ENCODE data around the gene SPAG9. TPM values are rescaled to one million over a fixed set of nuclear protein-coding genes. Genes with fewer than 3 reads are reported as not detected.

The SPAG9 gene
- total and polyA plus RNA-seq, 2 experiments from 2014 or later = 12.1 to 66.2 TPM

DNA sequence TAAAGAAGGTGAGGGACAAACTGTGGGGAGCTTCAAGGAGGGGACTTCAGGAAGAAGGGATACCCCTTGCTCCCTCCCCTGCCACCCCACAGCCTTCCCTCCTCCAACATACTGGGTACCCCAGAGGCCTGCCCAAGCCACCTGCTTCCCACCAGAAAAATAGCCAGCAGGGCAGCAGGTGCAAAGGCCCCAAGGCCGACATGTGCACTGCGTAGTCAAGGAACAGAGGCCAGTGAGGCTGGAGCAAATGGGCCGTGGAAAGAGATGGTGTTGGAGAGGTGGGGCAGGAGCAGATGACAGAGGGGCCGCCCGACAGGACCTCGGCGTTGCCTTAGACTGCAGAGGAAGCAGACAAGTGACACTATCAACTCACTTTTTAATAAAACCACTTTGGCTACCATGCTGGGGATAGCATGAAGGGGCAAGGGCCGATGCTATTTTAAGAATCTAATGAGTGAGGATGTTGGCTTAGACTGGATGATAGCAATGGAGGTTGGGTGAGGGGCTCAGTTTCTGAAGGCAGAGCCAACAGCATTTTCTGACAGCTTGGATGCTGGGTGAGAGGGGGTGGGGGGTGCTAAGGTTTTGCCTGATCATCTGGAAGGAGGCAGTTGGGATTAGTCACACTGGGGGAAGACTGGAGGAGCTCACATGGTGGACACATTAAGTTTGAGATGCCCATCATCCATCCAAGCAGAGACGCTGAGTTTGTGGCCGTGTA lies 181.7 kb downstream of the SPAG9 start:
- Histone ChIP-seq H3K36me3 (no peaks in the 10 kb centered on the region), H3K9me3 (ENCODE audit: low read depth) (no peaks in the 10 kb centered on the region), H3K4me1 (ENCODE audit: low read depth) (peaks cover 49% of the 10 kb centered on the region), H3K27me3 (no peaks in the 10 kb centered on the region), H3K27ac (no peak overlapping the region), H3K4me3 (no peak overlapping the region)
- TF ChIP-seq, protein P1, sequence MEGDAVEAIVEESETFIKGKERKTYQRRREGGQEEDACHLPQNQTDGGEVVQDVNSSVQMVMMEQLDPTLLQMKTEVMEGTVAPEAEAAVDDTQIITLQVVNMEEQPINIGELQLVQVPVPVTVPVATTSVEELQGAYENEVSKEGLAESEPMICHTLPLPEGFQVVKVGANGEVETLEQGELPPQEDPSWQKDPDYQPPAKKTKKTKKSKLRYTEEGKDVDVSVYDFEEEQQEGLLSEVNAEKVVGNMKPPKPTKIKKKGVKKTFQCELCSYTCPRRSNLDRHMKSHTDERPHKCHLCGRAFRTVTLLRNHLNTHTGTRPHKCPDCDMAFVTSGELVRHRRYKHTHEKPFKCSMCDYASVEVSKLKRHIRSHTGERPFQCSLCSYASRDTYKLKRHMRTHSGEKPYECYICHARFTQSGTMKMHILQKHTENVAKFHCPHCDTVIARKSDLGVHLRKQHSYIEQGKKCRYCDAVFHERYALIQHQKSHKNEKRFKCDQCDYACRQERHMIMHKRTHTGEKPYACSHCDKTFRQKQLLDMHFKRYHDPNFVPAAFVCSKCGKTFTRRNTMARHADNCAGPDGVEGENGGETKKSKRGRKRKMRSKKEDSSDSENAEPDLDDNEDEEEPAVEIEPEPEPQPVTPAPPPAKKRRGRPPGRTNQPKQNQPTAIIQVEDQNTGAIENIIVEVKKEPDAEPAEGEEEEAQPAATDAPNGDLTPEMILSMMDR (IDR thresholded peaks at IDR 0.05; ENCODE audit: low read depth, low read length) = no peak
- DNase-seq (ENCODE audit: low read depth in 1 of 2, low spot score in 1 of 2) = no peak

DNA sequence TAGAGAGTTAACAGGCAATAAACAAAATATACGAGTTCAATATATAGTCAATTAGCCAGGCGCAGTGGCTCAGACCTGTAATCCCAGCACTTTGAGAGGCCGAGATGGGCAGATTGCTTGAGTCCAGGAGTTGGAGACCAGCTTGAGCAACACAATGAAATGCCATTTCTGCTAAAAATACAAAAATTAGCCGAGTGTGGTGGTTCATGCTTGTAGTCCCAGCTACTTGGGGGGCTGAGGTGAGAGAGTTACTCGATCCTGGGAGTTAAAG lies 184.7 kb downstream of the SPAG9 start:
- Histone ChIP-seq H3K27ac (no peak overlapping the region), H3K4me1 (ENCODE audit: low read depth) (peaks cover 37% of the 10 kb centered on the region), H3K9me3 (ENCODE audit: low read depth) (no peaks in the 10 kb centered on the region), H3K27me3 (no peaks in the 10 kb centered on the region), H3K36me3 (no peaks in the 10 kb centered on the region), H3K4me3 (no peak overlapping the region)
- no peak for DNase-seq (ENCODE audit: low read depth in 1 of 2, low spot score in 1 of 2)
- TF ChIP-seq, protein P1 (IDR thresholded peaks at IDR 0.05; ENCODE audit: low read depth, low read length) = no peak

DNA sequence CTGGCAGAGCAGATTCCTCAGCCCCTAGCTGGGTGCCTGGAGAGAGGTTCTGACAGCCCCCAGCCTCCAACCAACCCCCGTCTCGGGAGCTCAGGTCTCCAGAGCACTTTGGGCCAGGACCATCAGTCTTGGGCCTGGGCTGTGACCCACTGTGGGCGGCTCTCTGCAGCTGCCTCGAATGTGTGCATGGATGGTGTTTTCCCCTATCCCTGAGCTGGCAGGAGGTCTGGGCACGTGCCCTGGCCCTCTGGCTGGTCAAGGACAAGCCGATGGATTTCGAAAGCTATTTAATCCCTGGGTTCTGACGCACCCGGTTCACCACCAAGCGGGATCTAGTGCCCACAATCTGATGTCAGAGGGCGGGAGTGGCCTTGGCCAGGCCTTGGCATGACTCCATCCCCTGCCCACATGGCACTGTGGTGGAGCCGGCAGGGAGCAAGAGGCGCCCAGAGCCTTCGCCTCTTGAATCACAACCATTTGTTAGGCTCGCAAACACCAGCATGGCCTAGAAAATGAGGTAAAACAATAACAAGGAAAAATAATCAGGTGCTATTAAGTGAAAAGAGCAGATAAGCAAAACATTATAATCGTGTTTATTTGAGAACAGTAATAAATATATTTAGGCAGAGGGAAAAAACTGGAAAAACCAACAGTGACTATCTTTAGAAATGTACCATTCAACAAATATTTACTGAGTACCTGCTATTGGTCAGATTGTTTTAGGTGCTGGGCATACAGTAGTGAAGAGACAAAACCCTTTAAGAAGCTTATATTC lies 185.3 kb downstream of the SPAG9 start:
- DNase-seq (ENCODE audit: low read depth in 1 of 2, low spot score in 1 of 2) = no peak
- no peak overlapping the region for H3K4me3 ChIP-seq
- H3K36me3 ChIP-seq = no peaks in the 10 kb centered on the region
- H3K27ac ChIP-seq = peak overlapping the region; percentile 62
- H3K4me1 ChIP-seq (ENCODE audit: low read depth) = peaks cover 42% of the 10 kb centered on the region
- no peaks in the 10 kb centered on the region for H3K27me3 ChIP-seq
- no peaks in the 10 kb centered on the region for H3K9me3 ChIP-seq (ENCODE audit: low read depth)
- TF ChIP-seq, protein P1 (IDR thresholded peaks at IDR 0.05; ENCODE audit: low read depth, low read length) = no peak

DNA sequence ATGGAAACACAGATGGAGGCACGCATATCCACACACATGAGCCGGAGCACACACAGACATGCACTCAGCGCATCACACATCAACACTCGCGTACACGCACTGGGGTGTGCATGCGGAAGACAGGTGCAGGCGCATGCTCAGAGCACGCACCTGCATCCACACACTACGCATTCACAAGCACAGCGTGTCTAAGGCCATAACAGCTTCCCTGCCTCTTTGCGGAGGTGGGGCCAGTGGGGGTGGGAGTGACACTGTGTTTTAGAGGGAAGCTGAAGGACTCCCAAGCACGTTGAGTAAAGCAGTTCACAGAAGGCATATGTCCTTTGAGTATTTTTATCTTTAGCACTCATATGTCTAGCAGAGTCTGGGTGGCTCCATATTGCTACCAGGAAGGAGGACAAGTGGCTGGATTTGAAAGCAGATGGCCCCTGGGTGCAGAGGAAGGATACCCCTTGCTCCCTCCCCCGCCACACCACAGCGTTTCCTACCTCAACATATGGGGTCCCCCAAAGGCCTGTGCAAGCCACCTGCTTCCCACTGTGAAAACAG lies 185.9 kb downstream of the SPAG9 start:
- Histone ChIP-seq H3K27me3 (no peaks in the 10 kb centered on the region), H3K27ac (peak overlapping the region; percentile 62), H3K36me3 (no peaks in the 10 kb centered on the region), H3K9me3 (ENCODE audit: low read depth) (no peaks in the 10 kb centered on the region), H3K4me3 (no peak overlapping the region), H3K4me1 (ENCODE audit: low read depth) (peaks cover 43% of the 10 kb centered on the region)
- DNase-seq (ENCODE audit: low read depth in 1 of 2, low spot score in 1 of 2) = no peak
- TF ChIP-seq, protein P1 (IDR thresholded peaks at IDR 0.05; ENCODE audit: low read depth, low read length) = no peak

DNA sequence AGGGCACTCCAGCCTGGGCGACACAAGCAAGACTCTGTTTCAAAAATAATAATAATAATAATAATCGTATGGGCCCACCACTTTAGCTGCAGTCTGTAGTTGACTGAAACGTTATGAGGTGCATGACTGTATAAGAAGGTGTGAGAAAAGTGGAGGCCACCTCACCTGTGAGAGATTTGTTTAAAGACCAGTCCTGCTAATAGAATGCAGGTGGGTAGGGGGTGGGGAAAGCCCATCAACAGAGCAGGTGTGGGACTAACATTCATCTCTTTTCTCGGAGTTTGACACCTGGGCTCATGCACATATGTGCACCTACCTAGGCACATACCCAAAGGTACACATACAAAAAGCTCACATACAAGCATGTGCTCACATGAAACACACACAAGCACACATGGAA lies 186.5 kb downstream of the SPAG9 start:
- Histone ChIP-seq H3K27ac (no peak overlapping the region), H3K4me1 (ENCODE audit: low read depth) (peaks cover 37% of the 10 kb centered on the region), H3K36me3 (no peaks in the 10 kb centered on the region), H3K4me3 (no peak overlapping the region), H3K9me3 (ENCODE audit: low read depth) (no peaks in the 10 kb centered on the region), H3K27me3 (no peaks in the 10 kb centered on the region)
- TF ChIP-seq, protein P1 (IDR thresholded peaks at IDR 0.05; ENCODE audit: low read depth, low read length) = no peak
- DNase-seq (ENCODE audit: low read depth in 1 of 2, low spot score in 1 of 2) = no peak
